HCT116 (cell line): ENCODE measurements around the gene MRAP2. TPM values are rescaled to one million over a fixed set of nuclear protein-coding genes. Genes with fewer than 3 reads are reported as not detected.

Experiments used
- ATAC-seq: fragments of 200-7000 bp; cut with Tn5 transposase; 2 replicates; pipeline ENCODE4 v1.9.1; 2020; ENCODE audit warnings: mild to moderate bottlenecking, moderate library complexity
- BruUV-seq: library from RNA; stranded (reverse); fragments of 400-500 nt; replicated peaks from 2 replicates; lab custom pipeline; 2021; lab: Mats Ljungman, UMichigan
- CTCF ChIA-PET: fragments of 300-600 bp; sonication (Branson Sonifier 250); formaldehyde crosslinking; loops from one replicate; lab custom pipeline; 2021; ENCODE audit warnings: antibody characterized with exemption; lab: Charles Lee
- POLR2A ChIA-PET: fragments of 300-600, 350-600 bp; sonication (Branson Sonifier 250); formaldehyde crosslinking; loops from one replicate; lab custom pipeline; 2021; ENCODE audit warnings: antibody characterized with exemption; lab: Charles Lee
- RAD21 ChIA-PET, 2 experiments: fragments of 300-600 bp; sonication (Branson Sonifier 250); formaldehyde crosslinking; loops; one replicate each; lab custom pipeline; 2023; ENCODE audit warnings: low total read pairs in 2 of 2; ENCODE audit not compliant: uncharacterized antibody in 2 of 2, unreplicated experiment in 2 of 2, low non-redundant PET in 1 of 2; lab: Charles Lee
- DNase-seq: peaks from one replicate; pipeline ENCODE4 v3.0.0-alpha.2; 2010; ENCODE audit warnings: low read depth, low spot score
- H2AFZ ChIP-seq: fragments of 200-600 bp; shearing (Covaris generic), sonication (generic); 2 replicates; pipeline ENCODE4 v1.6.1; 2017; ENCODE audit warnings: low read depth, mixed run types, mixed read lengths, antibody characterized with exemption, low read length; ENCODE audit not compliant: poor library complexity, severe bottlenecking
- H3K27ac ChIP-seq: 2 replicates; pipeline ENCODE4 v1.5.1; 2012; ENCODE audit warnings: low read depth, low read length
- H3K27me3 ChIP-seq: fragments of 200-600 bp; sonication (generic); 2 replicates; pipeline ENCODE4 v1.6.1; 2016; ENCODE audit warnings: mixed run types, low read length, mixed read lengths; ENCODE audit not compliant: insufficient read depth
- H3K36me3 ChIP-seq, 2 experiments: fragments of 200-500 bp in 1 of 2; fragments of 200-600 bp in 1 of 2; sonication (Bioruptor generic) in 1 of 2; sonication (generic) in 1 of 2; 2 replicates each; pipeline versions ENCODE4 v1.5.1 to v1.6.1; 2014 to 2016; ENCODE audit warnings: low read length in 2 of 2, inconsistent platforms in 1 of 2, mixed read lengths in 1 of 2, mixed run types in 1 of 2; ENCODE audit not compliant: insufficient read depth in 2 of 2, control insufficient read depth in 1 of 2
- H3K4me1 ChIP-seq, 2 experiments: fragments of 200-600 bp in 1 of 2; sonication (generic) in 1 of 2; 2 replicates each; pipeline versions ENCODE4 v1.5.1 to v1.6.1; 2012 to 2017; ENCODE audit warnings: low read length in 2 of 2, inconsistent platforms in 1 of 2, mild to moderate bottlenecking in 1 of 2, mixed read lengths in 1 of 2, mixed run types in 1 of 2, moderate library complexity in 1 of 2; ENCODE audit not compliant: insufficient read depth in 2 of 2, control insufficient read depth in 1 of 2
- H3K4me2 ChIP-seq: fragments of 200-600 bp; sonication (generic); 2 replicates; pipeline ENCODE4 v1.6.1; 2017; ENCODE audit warnings: mixed run types, low read length, mixed read lengths
- H3K4me3 ChIP-seq, 2 experiments: fragments of 200-600 bp in 1 of 2; sonication (generic) in 1 of 2; replicated peaks in 1 of 2; 2 replicates each; pipeline ENCODE4 v1.5.1; 2011 to 2016; ENCODE audit warnings: low read length in 2 of 2, control low read depth in 1 of 2, low read depth in 1 of 2, mild to moderate bottlenecking in 1 of 2, mixed read lengths in 1 of 2, mixed run types in 1 of 2
- H3K79me2 ChIP-seq: fragments of 200-600 bp; sonication (generic); 2 replicates; pipeline ENCODE4 v1.6.1; 2017; ENCODE audit warnings: mild to moderate bottlenecking, mixed run types, low read length, moderate library complexity, mixed read lengths; ENCODE audit not compliant: insufficient read depth
- H3K9ac ChIP-seq: fragments of 200-600 bp; sonication (generic); 2 replicates; pipeline ENCODE4 v1.6.1; 2016; ENCODE audit warnings: low read length, mixed read lengths
- H3K9me2 ChIP-seq: fragments of 200-600 bp; sonication (generic), shearing (Covaris generic); 2 replicates; pipeline ENCODE4 v1.6.1; 2017; ENCODE audit warnings: mixed run types, mild to moderate bottlenecking, moderate library complexity; ENCODE audit not compliant: insufficient read depth
- H3K9me3 ChIP-seq, 2 experiments: fragments of 200-500 bp in 1 of 2; fragments of 200-600 bp in 1 of 2; sonication (Bioruptor generic) in 1 of 2; sonication (generic) in 1 of 2; 2 replicates each; pipeline ENCODE4 v1.6.1; 2014 to 2017; ENCODE audit warnings: low read length in 2 of 2, mixed read lengths in 2 of 2, inconsistent platforms in 1 of 2, low read depth in 1 of 2, mild to moderate bottlenecking in 1 of 2, mixed run types in 1 of 2, moderate library complexity in 1 of 2; ENCODE audit not compliant: control insufficient read depth in 1 of 2, insufficient read depth in 1 of 2
- H4K20me1 ChIP-seq: fragments of 200-600 bp; sonication (generic), shearing (Covaris generic); 2 replicates; pipeline ENCODE4 v1.6.1; 2017; ENCODE audit warnings: mixed run types, mild to moderate bottlenecking, moderate library complexity; ENCODE audit not compliant: insufficient read depth
- ATF3 ChIP-seq: IDR thresholded peaks from 2 replicates; pipeline ENCODE4 v1.6.1; 2012
- CBX3 ChIP-seq: IDR thresholded peaks from 2 replicates; pipeline ENCODE4 v1.6.1; 2012; ENCODE audit warnings: low read depth
- CEBPB ChIP-seq: IDR thresholded peaks from 2 replicates; pipeline ENCODE4 v1.6.1; 2012; ENCODE audit warnings: low read depth
- CTCF ChIP-seq, 3 experiments: fragments of 200-600 bp in 1 of 3; sonication (generic) in 1 of 3; IDR thresholded peaks in 2 of 3; conservative IDR thresholded peaks in 1 of 3; 2 replicates each; pipeline ENCODE4 v1.5.1; 2012 to 2017; ENCODE audit warnings: low read depth in 2 of 3, low read length in 2 of 3, antibody characterized with exemption in 1 of 3, borderline replicate concordance in 1 of 3, control low read depth in 1 of 3, mild to moderate bottlenecking in 1 of 3, mixed read lengths in 1 of 3, mixed run types in 1 of 3, moderate library complexity in 1 of 3; ENCODE audit not compliant: insufficient read depth in 1 of 3
- EGR1 ChIP-seq: IDR thresholded peaks from 2 replicates; pipeline ENCODE4 v1.6.1; 2012; ENCODE audit warnings: low read depth
- ELF1 ChIP-seq: IDR thresholded peaks from 2 replicates; pipeline ENCODE4 v1.6.1; 2012; ENCODE audit warnings: low read depth, borderline replicate concordance
- EZH2 ChIP-seq: fragments of 200-600 bp; sonication (generic); IDR thresholded peaks from 2 replicates; pipeline ENCODE4 v1.6.1; 2017; ENCODE audit warnings: antibody characterized with exemption, mixed run types
- EZH2phosphoT487 ChIP-seq: fragments of 200-600 bp; IDR thresholded peaks from 2 replicates; pipeline ENCODE4 v1.6.1; 2018; ENCODE audit warnings: antibody characterized with exemption, borderline replicate concordance
- FOSL1 ChIP-seq: IDR thresholded peaks from 2 replicates; pipeline ENCODE4 v1.6.1; 2012; ENCODE audit warnings: low read depth
- JUND ChIP-seq: IDR thresholded peaks from 2 replicates; pipeline ENCODE4 v1.6.1; 2012
- MAX ChIP-seq: IDR thresholded peaks from 2 replicates; pipeline ENCODE4 v1.6.1; 2012
- POLR2A ChIP-seq: IDR thresholded peaks from 2 replicates; pipeline ENCODE4 v1.7.0; 2011; ENCODE audit warnings: borderline replicate concordance; ENCODE audit not compliant: insufficient read depth, insufficient read length; ENCODE audit errors: extremely low read depth
- POLR2AphosphoS5 ChIP-seq: IDR thresholded peaks from 2 replicates; pipeline ENCODE4 v1.6.1; 2011; ENCODE audit warnings: mild to moderate bottlenecking, low read depth, low read length, moderate library complexity
- REST ChIP-seq: IDR thresholded peaks from 2 replicates; pipeline ENCODE4 v1.6.1; 2012; ENCODE audit warnings: low read depth
- SIN3A ChIP-seq: IDR thresholded peaks from 2 replicates; pipeline ENCODE4 v1.6.1; 2012; ENCODE audit warnings: low read depth
- SP1 ChIP-seq: IDR thresholded peaks from 2 replicates; pipeline ENCODE4 v1.6.1; 2012; ENCODE audit warnings: low read depth
- TCF7L2 ChIP-seq: IDR thresholded peaks from 2 replicates; pipeline ENCODE4 v1.7.0; 2011; ENCODE audit warnings: borderline replicate concordance, inconsistent platforms; ENCODE audit not compliant: insufficient read depth, insufficient read length; ENCODE audit errors: extremely low read depth
- YY1 ChIP-seq: IDR thresholded peaks from 2 replicates; pipeline ENCODE4 v1.6.1; 2011; ENCODE audit warnings: low read length, low read depth, moderate library complexity, mild to moderate bottlenecking; ENCODE audit not compliant: insufficient replicate concordance; ENCODE audit errors: extremely low read depth
- ZNF274 ChIP-seq: fragments of 200-500 bp; sonication (Bioruptor generic); IDR thresholded peaks from 2 replicates; pipeline ENCODE4 v1.6.1; 2014; ENCODE audit warnings: mild to moderate bottlenecking, low read depth, low read length, inconsistent platforms
- intact Hi-C: fragments of 100-400 bp; cut with micrococcal nuclease; formaldehyde crosslinking; loops from 2 replicates; pipeline ENCODE4 v1.10.0; 2022
- total RNA-seq: library from RNA; stranded (reverse); gene quantifications from one replicate; pipeline ENCODE4 v1.2.1, GENCODE V29; 2021; ENCODE audit not compliant: unreplicated experiment

The MRAP2 gene
- total RNA-seq, 1 experiment from 2014 or later = 1.4 TPM

GRCh38 chr6:84046755-84047154 is 13.2 kb downstream of the MRAP2 start:
- CTCF ChIA-PET = interaction anchor here (0.7 kb wide), 1 partner anchor 147 kb away, joined by 3 read pairs; no protein-coding TSS in a partner anchor
- Histone ChIP-seq H3K9me3 (no peaks in the 10 kb centered on the region), H3K27me3 (no peaks in the 10 kb centered on the region), H4K20me1 (no peaks in the 10 kb centered on the region), H3K4me2 (no peak overlapping the region), H3K79me2 (no peaks in the 10 kb centered on the region), H3K4me3 (no peak overlapping the region), H3K4me1 (peaks cover 0 to 7% of the 10 kb centered on the region in 2 experiments; a peak in 1 of 4 replicates), H2AFZ (no peak overlapping the region), H3K36me3 (no peaks in the 10 kb centered on the region), H3K9me2 (no peaks in the 10 kb centered on the region), H3K9ac (no peak overlapping the region), H3K27ac (no peak overlapping the region)
- POLR2A ChIA-PET = no interaction called here
- TF ChIP-seq JUND = no peak
- no peak for TF ChIP-seq POLR2A
- TF ChIP-seq ELF1 = no peak
- TF ChIP-seq TCF7L2 = no peak
- TF ChIP-seq MAX = no peak
- no peak for TF ChIP-seq ZNF274
- TF ChIP-seq SIN3A = no peak
- TF ChIP-seq YY1 = no peak
- TF ChIP-seq FOSL1 = no peak
- no peak for TF ChIP-seq ATF3
- no peak for TF ChIP-seq EGR1
- no peak for TF ChIP-seq POLR2AphosphoS5
- no peak for TF ChIP-seq SP1
- no peak for TF ChIP-seq CTCF (IDR thresholded peaks at IDR 0.05 in 2 of 3, conservative IDR thresholded peaks at IDR 0.05 in 1 of 3; ENCODE audit: borderline replicate concordance in 1 of 3, insufficient read depth in 1 of 3, low read depth in 2 of 3, low read length in 2 of 3)
- TF ChIP-seq EZH2 = no peak
- no peak for TF ChIP-seq CBX3
- no peak for TF ChIP-seq EZH2phosphoT487
- TF ChIP-seq CEBPB = no peak
- TF ChIP-seq REST = no peak
- no TSS peak for BruUV-seq
- DNase-seq (no peak), ATAC-seq (no peak)
- RAD21 ChIA-PET = no interaction called here
- intact Hi-C loops = no loop called here
